Liver (tissue), 3 donors: Measurements from ENCODE around the gene NLRP9.
"Not testable (repeated sequence)": the region's sequence is repeated elsewhere in the genome, so short reads cannot be mapped to it uniquely, and the experiment has no call there.

Experiments used
- ATF3 ChIP-seq: IDR thresholded peaks from 2 replicates; pipeline ENCODE4 v1.6.1; 2016; ENCODE audit warnings: antibody characterized with exemption
- FOXA1 ChIP-seq: IDR thresholded peaks from 2 replicates; pipeline ENCODE4 v1.6.1; 2016; ENCODE audit warnings: antibody characterized with exemption
- GABPA ChIP-seq, 2 donors: IDR thresholded peaks in 1 of 2; conservative IDR thresholded peaks in 1 of 2; 2 replicates each; pipeline ENCODE4 v1.6.1; 2016; ENCODE audit warnings: antibody characterized with exemption in 2 of 2, mild to moderate bottlenecking in 1 of 2, moderate library complexity in 1 of 2
- HNF4G ChIP-seq: IDR thresholded peaks from 2 replicates; pipeline ENCODE4 v1.6.1; 2016; ENCODE audit warnings: antibody characterized with exemption
- MAX ChIP-seq: IDR thresholded peaks from 2 replicates; pipeline ENCODE4 v1.6.1; 2016; ENCODE audit warnings: antibody characterized with exemption
- RAD21 ChIP-seq, 2 donors: IDR thresholded peaks; 2 replicates each; pipeline ENCODE4 v1.6.1; 2016; ENCODE audit warnings: antibody characterized with exemption in 2 of 2, mild to moderate bottlenecking in 2 of 2
- RXRA ChIP-seq, 2 donors: IDR thresholded peaks; 2 replicates each; pipeline ENCODE4 v1.6.1; 2017 to 2018; ENCODE audit warnings: antibody characterized with exemption in 2 of 2, mild to moderate bottlenecking in 1 of 2
- TAF1 ChIP-seq: conservative IDR thresholded peaks from 2 replicates; pipeline ENCODE4 v1.6.1; 2016; ENCODE audit warnings: antibody characterized with exemption, mild to moderate bottlenecking
- ZBTB33 ChIP-seq: IDR thresholded peaks from 2 replicates; pipeline ENCODE4 v1.6.1; 2016; ENCODE audit warnings: antibody characterized with exemption
- TF ChIP-seq, protein P1 (sequence below): fragments of 150-350 bp; IDR thresholded peaks from 2 replicates; pipeline ENCODE4 v1.5.1; 2017; ENCODE audit warnings: improper control_type of control experiment, low read depth, low read length; ENCODE audit not compliant: missing input control
- donor health status: healthy.
- donor health status: healthy.

DNA sequence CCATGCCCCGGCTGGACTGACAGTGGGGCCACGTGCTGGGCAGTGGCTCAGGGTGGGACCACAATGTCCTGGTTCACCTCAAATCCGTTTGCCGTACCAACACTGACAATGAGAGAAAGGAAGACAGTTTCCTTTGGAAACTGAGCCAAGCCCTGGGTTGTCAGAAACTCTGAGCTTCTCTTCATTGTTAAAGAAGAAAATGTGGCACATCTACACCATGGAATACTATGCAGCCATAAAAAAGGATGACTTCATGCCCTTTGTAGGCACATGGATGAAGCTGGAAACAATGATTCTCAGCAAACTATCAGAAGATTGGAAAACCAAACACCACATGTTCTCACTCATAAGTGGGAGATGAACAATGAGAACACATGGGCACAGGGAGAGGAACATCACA, 18.6 kb upstream of the NLRP9 start:
- not testable (repeated sequence) for TF ChIP-seq RAD21 (IDR thresholded peaks at IDR 0.05); FOXA1; HNF4G; RXRA (IDR thresholded peaks at IDR 0.05); ATF3; TAF1; ZBTB33; GABPA (IDR thresholded peaks at IDR 0.05 in 1 of 2, conservative IDR thresholded peaks at IDR 0.05 in 1 of 2); MAX
- TF ChIP-seq, protein P1, sequence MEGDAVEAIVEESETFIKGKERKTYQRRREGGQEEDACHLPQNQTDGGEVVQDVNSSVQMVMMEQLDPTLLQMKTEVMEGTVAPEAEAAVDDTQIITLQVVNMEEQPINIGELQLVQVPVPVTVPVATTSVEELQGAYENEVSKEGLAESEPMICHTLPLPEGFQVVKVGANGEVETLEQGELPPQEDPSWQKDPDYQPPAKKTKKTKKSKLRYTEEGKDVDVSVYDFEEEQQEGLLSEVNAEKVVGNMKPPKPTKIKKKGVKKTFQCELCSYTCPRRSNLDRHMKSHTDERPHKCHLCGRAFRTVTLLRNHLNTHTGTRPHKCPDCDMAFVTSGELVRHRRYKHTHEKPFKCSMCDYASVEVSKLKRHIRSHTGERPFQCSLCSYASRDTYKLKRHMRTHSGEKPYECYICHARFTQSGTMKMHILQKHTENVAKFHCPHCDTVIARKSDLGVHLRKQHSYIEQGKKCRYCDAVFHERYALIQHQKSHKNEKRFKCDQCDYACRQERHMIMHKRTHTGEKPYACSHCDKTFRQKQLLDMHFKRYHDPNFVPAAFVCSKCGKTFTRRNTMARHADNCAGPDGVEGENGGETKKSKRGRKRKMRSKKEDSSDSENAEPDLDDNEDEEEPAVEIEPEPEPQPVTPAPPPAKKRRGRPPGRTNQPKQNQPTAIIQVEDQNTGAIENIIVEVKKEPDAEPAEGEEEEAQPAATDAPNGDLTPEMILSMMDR, result not testable (repeated sequence)
